Smooth muscle cell (in vitro differentiated cells): ENCODE data around the gene ZNF652. TPM values are rescaled to one million over a fixed set of nuclear protein-coding genes. Genes with fewer than 3 reads are reported as not detected.

ENCODE experiments used
- DNase-seq: peaks from one replicate; lab custom pipeline; 2025; ENCODE audit not compliant: unreplicated experiment; lab: John Stamatoyannopoulos, UW
- H2AFZ ChIP-seq: fragments of 200-600 bp; sonication (generic); 2 replicates; pipeline ENCODE4 v1.6.0; 2016; ENCODE audit warnings: antibody characterized with exemption, low read depth, mild to moderate bottlenecking
- H3F3A ChIP-seq: fragments of 200-600 bp; sonication (generic); 2 replicates; pipeline ENCODE4 v1.6.0; 2017; ENCODE audit warnings: antibody characterized with exemption, low read depth
- H3K27ac ChIP-seq: fragments of 200-600 bp; sonication (generic); 2 replicates; pipeline ENCODE4 v1.5.1; 2016; ENCODE audit warnings: low read depth, mild to moderate bottlenecking
- H3K27me3 ChIP-seq: fragments of 200-600 bp; sonication (generic); 2 replicates; pipeline ENCODE4 v1.6.1; 2016; ENCODE audit warnings: low read depth, mild to moderate bottlenecking
- H3K36me3 ChIP-seq: fragments of 200-600 bp; sonication (generic); 2 replicates; pipeline ENCODE4 v1.5.1; 2016; ENCODE audit warnings: low read depth
- H3K4me1 ChIP-seq: fragments of 200-600 bp; sonication (generic); 2 replicates; pipeline ENCODE4 v1.5.1; 2016; ENCODE audit warnings: low read depth
- H3K4me2 ChIP-seq: fragments of 200-600 bp; sonication (generic); 2 replicates; pipeline ENCODE4 v1.6.0; 2016; ENCODE audit warnings: mild to moderate bottlenecking
- H3K4me3 ChIP-seq: fragments of 200-600 bp; sonication (generic); 2 replicates; pipeline ENCODE4 v1.5.1; 2016; ENCODE audit warnings: mild to moderate bottlenecking
- H3K79me2 ChIP-seq: fragments of 200-600 bp; sonication (generic); 2 replicates; pipeline ENCODE4 v1.6.0; 2016; ENCODE audit warnings: low read depth, mild to moderate bottlenecking
- H3K9ac ChIP-seq: fragments of 200-600 bp; sonication (generic); 2 replicates; pipeline ENCODE4 v1.6.0; 2016; ENCODE audit warnings: low read depth
- H3K9me3 ChIP-seq: fragments of 200-600 bp; sonication (generic); replicated peaks from 2 replicates; pipeline ENCODE4 v1.5.1; 2016; ENCODE audit warnings: low read depth
- H4K20me1 ChIP-seq: fragments of 200-600 bp; sonication (generic); 2 replicates; pipeline ENCODE4 v1.6.0; 2016; ENCODE audit warnings: low read depth
- CTCF ChIP-seq: fragments of 200-600 bp; sonication (generic); IDR thresholded peaks from 2 replicates; pipeline ENCODE4 v1.5.1; 2017; ENCODE audit warnings: borderline replicate concordance, mild to moderate bottlenecking, antibody characterized with exemption; ENCODE audit not compliant: insufficient read depth, poor library complexity, severe bottlenecking
- WGBS: methylation state at CpG from one replicate; pipeline ENCODE4 v1.1.7; 2016; ENCODE audit warnings: low lambda C conversion rate; 5-methylcytosine and 5-hydroxymethylcytosine counted together
- polyA plus RNA-seq: library from polyadenylated mRNA; unstranded; fragments of >200 nt; fragmentation: Nextera tagmentation; extraction: Ambion mirVana; gene quantifications from 2 replicates; pipeline ENCODE4 v1.2.1, GENCODE V29; 2016
- total RNA-seq: library from RNA; depleted of rRNA; stranded (reverse); fragments of >200 nt; gene quantifications from 2 replicates; pipeline ENCODE4 v1.2.3, GENCODE V29; 2014

Gene ZNF652
- total and polyA plus RNA-seq, 2 experiments from 2014 or later = 18.3 to 48.8 TPM

- peaks cover 58% of the 10 kb centered on the region for H3K79me2 ChIP-seq
Measured at GRCh38 chr17:49342575-49342936, 19.5 kb downstream of the ZNF652 start.

GRCh38 chr17:49341356-49341755, 20.7 kb downstream of the ZNF652 start:
- Histone ChIP-seq H3K4me2 (peak overlapping the region; percentile 72), H3K27ac (peak overlapping the region; percentile 63), H3K4me3 (no peak overlapping the region), H3K36me3 (no peaks in the 10 kb centered on the region), H3K4me1 (peaks cover 5% of the 10 kb centered on the region), H2AFZ (no peak overlapping the region), H3F3A (peaks cover 26% of the 10 kb centered on the region), H3K9me3 (no peaks in the 10 kb centered on the region), H4K20me1 (peaks cover 99% of the 10 kb centered on the region), H3K27me3 (no peaks in the 10 kb centered on the region), H3K79me2 (peaks cover 59% of the 10 kb centered on the region), H3K9ac (no peak overlapping the region)
- 80% methylated on average over 5 of the region's 5 CpGs for WGBS
- no peak for TF ChIP-seq CTCF
- DNase-seq = no peak

More at GRCh38 chr17:49342575-49342936, 19.5 kb downstream of the ZNF652 start:
- no peak overlapping the region for H2AFZ ChIP-seq
- peak overlapping the region; percentile 36 for H3K4me3 ChIP-seq
- H3F3A ChIP-seq = peaks cover 23% of the 10 kb centered on the region
- no peak for DNase-seq
- WGBS = 51% methylated on average over 1 of the region's 1 CpG
- H3K9me3 ChIP-seq = no peaks in the 10 kb centered on the region
- TF ChIP-seq CTCF = no peak
- peak overlapping the region; percentile 63 for H3K27ac ChIP-seq
- H3K9ac ChIP-seq = no peak overlapping the region
- no peaks in the 10 kb centered on the region for H3K27me3 ChIP-seq
- H3K36me3 ChIP-seq = no peaks in the 10 kb centered on the region
- H4K20me1 ChIP-seq = peaks cover 99% of the 10 kb centered on the region
- peaks cover 5% of the 10 kb centered on the region for H3K4me1 ChIP-seq
- peak overlapping the region; percentile 72 for H3K4me2 ChIP-seq

GRCh38 chr17:49339354-49339753, 22.7 kb downstream of the ZNF652 start:
- DNase-seq = no peak
- H3K9me3 ChIP-seq = no peaks in the 10 kb centered on the region
- 42% methylated on average over 6 of the region's 6 CpGs for WGBS

More at GRCh38 chr17:49339354-49339753, 22.7 kb downstream of the ZNF652 start:
- Histone ChIP-seq H3F3A (peaks cover 26% of the 10 kb centered on the region), H3K36me3 (no peaks in the 10 kb centered on the region), H4K20me1 (peaks cover 99% of the 10 kb centered on the region), H3K27ac (peak overlapping the region; percentile 60), H3K9ac (no peak overlapping the region), H3K4me3 (no peak overlapping the region), H3K79me2 (peaks cover 61% of the 10 kb centered on the region), H3K27me3 (no peaks in the 10 kb centered on the region), H3K4me2 (peak overlapping the region; percentile 51), H3K4me1 (peaks cover 5% of the 10 kb centered on the region), H2AFZ (no peak overlapping the region)
- TF ChIP-seq CTCF = no peak
